PC-3 (cell line): ENCODE results near the gene DDX50. TPM values are rescaled to one million over a fixed set of nuclear protein-coding genes. Genes with fewer than 3 reads are reported as not detected.

ENCODE experiments used
- ATAC-seq: fragments of 200-7000 bp; cut with Tn5 transposase; 2 replicates; pipeline ENCODE4 v1.9.1; 2020; ENCODE audit warnings: mild to moderate bottlenecking, moderate library complexity
- BruUV-seq: library from RNA; stranded (reverse); fragments of 400-500 nt; replicated peaks from 2 replicates; lab custom pipeline; 2021; lab: Mats Ljungman, UMichigan
- CTCF ChIA-PET: fragments of 300-600 bp; sonication (Branson Sonifier 250); formaldehyde crosslinking; loops from one replicate; lab custom pipeline; 2022; ENCODE audit warnings: antibody characterized with exemption; lab: Charles Lee
- POLR2A ChIA-PET: fragments of 300-600 bp; sonication (Branson Sonifier 250); formaldehyde crosslinking; loops from one replicate; lab custom pipeline; 2022; ENCODE audit warnings: antibody characterized with exemption; ENCODE audit not compliant: unreplicated experiment; lab: Charles Lee
- DNase-seq: peaks from one replicate; pipeline ENCODE4 v3.0.0-alpha.2; 2015
- H2AFZ ChIP-seq: fragments of 300-600 bp; sonication (generic); 2 replicates; pipeline ENCODE4 v1.6.0; 2016; ENCODE audit warnings: antibody characterized with exemption, low read length
- H3F3A ChIP-seq: fragments of 300-600 bp; sonication (generic); one replicate; pipeline ENCODE4 v1.6.0; 2017; ENCODE audit warnings: antibody characterized with exemption, low read length, control low read depth, mild to moderate bottlenecking; ENCODE audit not compliant: unreplicated experiment
- H3K27ac ChIP-seq: fragments of 300-600 bp; sonication (generic); 2 replicates; pipeline ENCODE4 v1.5.1; 2016; ENCODE audit warnings: mild to moderate bottlenecking, low read length
- H3K27me3 ChIP-seq: fragments of 300-600 bp; sonication (generic); 2 replicates; pipeline ENCODE4 v1.6.1; 2016; ENCODE audit warnings: low read length, mixed read lengths
- H3K36me3 ChIP-seq: fragments of 300-600 bp; sonication (generic); 2 replicates; pipeline ENCODE4 v1.6.1; 2016; ENCODE audit warnings: low read depth, mixed run types, low read length, mixed read lengths
- H3K4me1 ChIP-seq: fragments of 300-600 bp; sonication (generic); 2 replicates; pipeline ENCODE4 v1.5.1; 2016; ENCODE audit warnings: low read length; ENCODE audit not compliant: insufficient read depth
- H3K4me2 ChIP-seq: fragments of 300-600 bp; sonication (generic); 2 replicates; pipeline ENCODE4 v1.6.0; 2016; ENCODE audit warnings: low read length
- H3K4me3 ChIP-seq: fragments of 300-600 bp; sonication (generic); 2 replicates; pipeline ENCODE4 v1.5.1; 2016; ENCODE audit warnings: mild to moderate bottlenecking, low read length, mixed read lengths
- H3K79me2 ChIP-seq: fragments of 300-600 bp; sonication (generic); 2 replicates; pipeline ENCODE4 v1.6.1; 2017; ENCODE audit warnings: low read length, mixed read lengths
- H3K9ac ChIP-seq: fragments of 300-600 bp; sonication (generic); 2 replicates; pipeline ENCODE4 v1.6.0; 2016; ENCODE audit warnings: mild to moderate bottlenecking, low read length
- H3K9me2 ChIP-seq: fragments of 300-600 bp; sonication (generic); replicated peaks from 2 replicates; pipeline ENCODE4 v1.6.1; 2016; ENCODE audit warnings: mixed run types, low read length, mixed read lengths
- H3K9me3 ChIP-seq: fragments of 300-600 bp; sonication (generic); 2 replicates; pipeline ENCODE4 v1.6.1; 2016; ENCODE audit warnings: low read length, mixed read lengths
- H4K20me1 ChIP-seq: fragments of 300-600 bp; sonication (generic); 2 replicates; pipeline ENCODE4 v1.6.1; 2016; ENCODE audit warnings: low read length, mixed read lengths
- EZH2 ChIP-seq: fragments of 300-600 bp; sonication (generic); IDR thresholded peaks from one replicate; pipeline ENCODE4 v1.6.1; 2017; ENCODE audit warnings: antibody characterized with exemption, mild to moderate bottlenecking, low read length; ENCODE audit not compliant: unreplicated experiment
- EZH2phosphoT487 ChIP-seq: fragments of 300-600 bp; sonication (generic); IDR thresholded peaks from 2 replicates; pipeline ENCODE4 v1.6.1; 2018; ENCODE audit warnings: mild to moderate bottlenecking, antibody characterized with exemption, low read length, borderline replicate concordance
- intact Hi-C: fragments of 100-400 bp; cut with micrococcal nuclease; formaldehyde crosslinking; loops from 2 replicates; pipeline ENCODE4 v1.9.0; 2023
- total RNA-seq: library from RNA; depleted of rRNA; stranded (reverse); fragments of >200 nt; gene quantifications from 2 replicates; pipeline ENCODE4 v1.2.3, GENCODE V29; 2014
- TF ChIP-seq, protein P1 (sequence below): fragments of 300-600 bp; sonication (generic); conservative IDR thresholded peaks from 2 replicates; pipeline ENCODE4 v1.5.1; 2017; ENCODE audit warnings: antibody characterized with exemption, low read depth, mild to moderate bottlenecking, low read length

The DDX50 gene
- total RNA-seq, 1 experiment from 2014 or later = 41.4 TPM

GRCh38 chr10:68955832-68956532 is 54.9 kb downstream of the DDX50 start, which contains the start of gene DDX21:
TSS of gene DDX21 (plus strand) at chr10:68956170. CDS start at chr10:68956226, 56 bp downstream.
- intact Hi-C loops = no loop called here
- H3K36me3 ChIP-seq = peaks cover 29% of the 10 kb centered on the region
- TSS peak; percentile 60 for BruUV-seq

GRCh38 chr10:68957284-68957615 is 56.1 kb downstream of the DDX50 start:
- DNase-seq = no peak

More at GRCh38 chr10:68955832-68956532, 54.9 kb downstream of the DDX50 start, which contains the start of gene DDX21:
- peak; percentile 94 for ATAC-seq
- Histone ChIP-seq H3K4me2 (peak within 1 kb of the TSS; percentile 84), H4K20me1 (peaks cover 38% of the 10 kb centered on the region), H3F3A (no peaks in the 10 kb centered on the region), H3K27ac (peak within 1 kb of the TSS; percentile 75), H3K9me2 (no peaks in the 10 kb centered on the region), H3K9me3 (no peaks in the 10 kb centered on the region), H3K79me2 (peaks cover 62% of the 10 kb centered on the region), H2AFZ (peak within 1 kb of the TSS; percentile 83), H3K9ac (peak within 1 kb of the TSS; percentile 99), H3K27me3 (no peaks in the 10 kb centered on the region), H3K4me1 (peaks cover 9% of the 10 kb centered on the region), H3K4me3 (peak within 1 kb of the TSS; percentile 77)
- ChIA-PET CTCF (no interaction called here), POLR2A (interaction anchor here (0.6 to 0.9 kb wide), 2 partner anchors 25 to 27 kb away, joined by 4 to 7 read pairs; no protein-coding TSS in a partner anchor)
- TF ChIP-seq EZH2phosphoT487 (no peak), EZH2 (no peak)
- TF ChIP-seq, protein P1, sequence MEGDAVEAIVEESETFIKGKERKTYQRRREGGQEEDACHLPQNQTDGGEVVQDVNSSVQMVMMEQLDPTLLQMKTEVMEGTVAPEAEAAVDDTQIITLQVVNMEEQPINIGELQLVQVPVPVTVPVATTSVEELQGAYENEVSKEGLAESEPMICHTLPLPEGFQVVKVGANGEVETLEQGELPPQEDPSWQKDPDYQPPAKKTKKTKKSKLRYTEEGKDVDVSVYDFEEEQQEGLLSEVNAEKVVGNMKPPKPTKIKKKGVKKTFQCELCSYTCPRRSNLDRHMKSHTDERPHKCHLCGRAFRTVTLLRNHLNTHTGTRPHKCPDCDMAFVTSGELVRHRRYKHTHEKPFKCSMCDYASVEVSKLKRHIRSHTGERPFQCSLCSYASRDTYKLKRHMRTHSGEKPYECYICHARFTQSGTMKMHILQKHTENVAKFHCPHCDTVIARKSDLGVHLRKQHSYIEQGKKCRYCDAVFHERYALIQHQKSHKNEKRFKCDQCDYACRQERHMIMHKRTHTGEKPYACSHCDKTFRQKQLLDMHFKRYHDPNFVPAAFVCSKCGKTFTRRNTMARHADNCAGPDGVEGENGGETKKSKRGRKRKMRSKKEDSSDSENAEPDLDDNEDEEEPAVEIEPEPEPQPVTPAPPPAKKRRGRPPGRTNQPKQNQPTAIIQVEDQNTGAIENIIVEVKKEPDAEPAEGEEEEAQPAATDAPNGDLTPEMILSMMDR = peak; percentile 88
- DNase-seq = peak; percentile 96

DNA sequence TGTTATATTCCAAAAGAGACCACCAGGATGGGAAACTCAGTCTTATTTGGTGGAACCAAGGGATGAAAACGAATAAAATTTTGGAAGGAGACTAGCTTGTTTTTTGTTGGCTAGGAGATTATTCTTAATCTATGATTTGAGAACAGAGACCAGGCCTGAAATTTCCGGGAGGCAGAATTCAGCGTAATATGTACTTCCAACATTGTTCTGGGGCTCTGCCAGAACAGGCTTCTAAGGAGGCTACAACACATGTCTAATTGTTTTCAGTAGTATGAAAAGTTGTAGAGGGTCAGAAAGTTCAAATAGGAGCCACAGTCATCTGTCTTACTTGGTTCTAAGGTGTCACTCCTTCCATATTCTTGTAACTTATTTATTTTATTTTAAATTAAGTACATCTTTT is 56.5 kb downstream of the DDX50 start:
- ChIA-PET CTCF (no interaction called here), POLR2A (interaction anchor here (0.6 kb wide), 1 partner anchor 549 kb away, joined by 3 read pairs; no protein-coding TSS in a partner anchor)
- Histone ChIP-seq H3K27ac (0 out of 2 replicates have a peak overlapping the region, but pooled peaks have one; percentile 75), H3K4me3 (peak overlapping the region; percentile 77), H3K4me1 (peaks cover 9% of the 10 kb centered on the region), H2AFZ (no peak overlapping the region), H4K20me1 (peaks cover 55% of the 10 kb centered on the region), H3K27me3 (no peaks in the 10 kb centered on the region), H3F3A (no peaks in the 10 kb centered on the region), H3K79me2 (peaks cover 79% of the 10 kb centered on the region), H3K9ac (peak overlapping the region; percentile 99), H3K9me3 (no peaks in the 10 kb centered on the region), H3K4me2 (peak overlapping the region; percentile 84), H3K9me2 (no peaks in the 10 kb centered on the region), H3K36me3 (peaks cover 46% of the 10 kb centered on the region)
- TF ChIP-seq, protein P1 = no peak
- TF ChIP-seq EZH2 (no peak), EZH2phosphoT487 (no peak)
- DNase-seq = peak; percentile 33
- no peak for ATAC-seq
- no TSS peak for BruUV-seq
- intact Hi-C loops = loop anchor here (1.0 kb wide), 2 partner anchors 31 to 166 kb away; partner anchors contain the start of gene KIFBP

More at GRCh38 chr10:68957284-68957615, 56.1 kb downstream of the DDX50 start:
- H2AFZ ChIP-seq = no peak overlapping the region
- no peak for ATAC-seq
- H3F3A ChIP-seq = no peaks in the 10 kb centered on the region
- H3K36me3 ChIP-seq = peaks cover 42% of the 10 kb centered on the region
- H3K27ac ChIP-seq = peak overlapping the region; percentile 75; the same call in 1 of the 2 replicates
- H3K4me1 ChIP-seq = peaks cover 9% of the 10 kb centered on the region
- intact Hi-C loops = loop anchor here (1.0 kb wide), 2 partner anchors 31 to 166 kb away; partner anchors contain the start of gene KIFBP
- no peaks in the 10 kb centered on the region for H3K9me3 ChIP-seq
- H4K20me1 ChIP-seq = peaks cover 51% of the 10 kb centered on the region
- no peaks in the 10 kb centered on the region for H3K27me3 ChIP-seq
- peak overlapping the region; percentile 77 for H3K4me3 ChIP-seq
- CTCF ChIA-PET = no interaction called here
- BruUV-seq = no TSS peak
- peak overlapping the region; percentile 84 for H3K4me2 ChIP-seq
- peaks cover 75% of the 10 kb centered on the region for H3K79me2 ChIP-seq
- peak overlapping the region; percentile 99 for H3K9ac ChIP-seq
- TF ChIP-seq EZH2phosphoT487 = no peak
- POLR2A ChIA-PET = interaction anchor here (0.6 kb wide), 1 partner anchor 549 kb away, joined by 3 read pairs; no protein-coding TSS in a partner anchor
- no peaks in the 10 kb centered on the region for H3K9me2 ChIP-seq
